Measurements from ENCODE around the gene RPL29. TPM values are rescaled to one million over a fixed set of nuclear protein-coding genes. Genes with fewer than 3 reads are reported as not detected.

RPL29 gene
- total and polyA plus RNA-seq, 2 of the 13 experiments (the other 11 are each of a cell fraction or from before 2014, with no cell fraction given), result 1,348 to 2,263 TPM

GRCh38 chr3:52037291-52037690, 41.6 kb upstream of the RPL29 start:
- peak in 1 of 2 experiments; percentile 48; a peak in 2 of 4 replicates for TF ChIP-seq ATF4 (CRISPR knock-in tag; IDR thresholded peaks at IDR 0.05)
- TF ChIP-seq ZNF687 (CRISPR knock-in tag; IDR thresholded peaks at IDR 0.05), result peak; percentile 47; the same call in 1 of the 2 replicates
- peak; percentile 76 for TF ChIP-seq CEBPB (IDR thresholded peaks at IDR 0.05; ENCODE audit: borderline replicate concordance, low read depth, low read length)
- TF ChIP-seq ZNF350 (CRISPR knock-in tag; IDR thresholded peaks at IDR 0.05; ENCODE audit: borderline replicate concordance, low read depth), result 0 out of 2 replicates have a peak, but pooled peaks have one; percentile 14
- no peak for TF ChIP-seq PRDM10 (CRISPR knock-in tag; IDR thresholded peaks at IDR 0.05; ENCODE audit: low read depth)
- no peak for TF ChIP-seq HNRNPLL (IDR thresholded peaks at IDR 0.05; ENCODE audit: low read depth, low read length, poor library complexity, severe bottlenecking)
- TF ChIP-seq ZNF569 (CRISPR knock-in tag; IDR thresholded peaks at IDR 0.05; ENCODE audit: borderline replicate concordance), result no peak
- peak; percentile 55 for TF ChIP-seq CEBPG (CRISPR knock-in tag; IDR thresholded peaks at IDR 0.05)
- TF ChIP-seq GTF3A (CRISPR knock-in tag; conservative IDR thresholded peaks at IDR 0.05), result no peak
- no peak for TF ChIP-seq CCAR2 (optimal IDR thresholded peaks at IDR 0.05; ENCODE audit: low read depth, low read length)
- TF ChIP-seq KLF6 (CRISPR knock-in tag; IDR thresholded peaks at IDR 0.05), result no peak
- Histone ChIP-seq H3K4me1 (ENCODE audit: insufficient read depth, low read length) (peaks cover 88% of the 10 kb centered on the region), H3K36me3 (replicated peaks in 1 of 2; ENCODE audit: control insufficient read depth in 1 of 2, insufficient read depth in 2 of 2, low read length in 2 of 2) (no peaks in the 10 kb centered on the region), H3K79me2 (ENCODE audit: insufficient read depth, low read length) (no peaks in the 10 kb centered on the region), H4K20me1 (ENCODE audit: insufficient read depth, low read length) (no peaks in the 10 kb centered on the region), H3K4me2 (ENCODE audit: low read depth, low read length) (peak overlapping the region; percentile 32; the same call in 1 of the 2 replicates), H3K27me3 (ENCODE audit: control insufficient read depth in 1 of 2, insufficient read depth in 2 of 2, low read length in 2 of 2) (no peaks in the 10 kb centered on the region), H3K4me3 (replicated peaks in 1 of 3; ENCODE audit: insufficient read depth in 1 of 3, low read depth in 2 of 3, low read length in 3 of 3) (no peak overlapping the region), H3K9me3 (ENCODE audit: low read length) (no peaks in the 10 kb centered on the region), H2AFZ (ENCODE audit: low read length) (no peak overlapping the region), H3K27ac (ENCODE audit: extremely low read length, insufficient read depth, low read length) (no peak overlapping the region), H3K9ac (ENCODE audit: insufficient read depth, low read depth, low read length) (peak overlapping the region; percentile 10; the same call in 1 of the 2 replicates)
- FAIRE-seq (no peak), DNase-seq (ENCODE audit: low spot score) (no peak), ATAC-seq (no peak)
- in situ Hi-C loops (cut with HindIII; ENCODE audit: extremely low pct_ligation_motif_present, low pct_unique_long_range_greater_than_20kb) (no loop called here), intact Hi-C loops (cut with micrococcal nuclease; ENCODE audit: unreplicated experiment) (loop anchor here (2.0 kb wide), 2 partner anchors 20 to 32 kb away; partner anchors contain the start of gene DUSP7)
- no TSS peak for BruUV-seq (replicated peaks)
- ChIA-PET POLR2A (interaction anchor here (1.4 kb wide), 2 partner anchors 20 to 41 kb away, joined by 3 to 4 read pairs; partner anchors contain the start of gene RPL29), CTCF (ENCODE audit: low intra/inter-chr PET ratio, low total read pairs) (no interaction called here)
- WGBS (ENCODE audit: low lambda C conversion rate), result 80% methylated on average over 1 of the region's 4 CpGs

Measured in HepG2 (cell line).